ENCODE measurements around the gene LIAS. TPM values are rescaled to one million over a fixed set of nuclear protein-coding genes. Genes with fewer than 3 reads are reported as not detected.
A peak's percentile ranks its signal among the peaks of the same experiment; 100 is the strongest.
"Not testable (repeated sequence)": the region's sequence is repeated elsewhere in the genome, so short reads cannot be mapped to it uniquely, and the experiment has no call there.

The LIAS gene
- total and polyA plus RNA-seq, 2 experiments from 2014 or later: 5.6 to 5.7 TPM

DNA sequence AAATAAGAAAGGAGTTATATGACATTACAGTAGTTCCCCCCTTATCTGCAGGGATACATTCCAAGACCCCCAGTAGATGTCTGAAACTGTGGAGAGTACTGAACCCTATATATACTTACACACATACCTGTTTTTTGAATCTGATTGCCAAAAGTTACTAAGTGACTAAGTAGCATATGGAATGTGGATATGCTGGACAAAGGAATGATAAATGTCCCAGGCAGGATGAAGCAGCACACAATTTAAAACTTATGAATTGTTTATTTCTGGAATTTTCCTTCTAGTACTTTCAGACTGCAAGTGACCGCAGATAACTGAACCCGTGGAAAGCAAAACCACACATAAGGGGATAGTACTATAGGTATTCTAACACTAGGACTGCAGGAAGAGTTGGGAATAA lies 45.7 kb downstream of the LIAS start:
- Histone ChIP-seq H3K27me3 (replicated peaks; ENCODE audit: insufficient read depth) (no peaks in the 10 kb centered on the region), H3K9ac (peak overlapping the region; percentile 1; the same call in 1 of the 2 replicates), H4K20me1 (ENCODE audit: insufficient read depth) (no peaks in the 10 kb centered on the region), H3K4me1 (ENCODE audit: insufficient read depth) (peaks cover 37% of the 10 kb centered on the region), H3K27ac (peak overlapping the region; percentile 94), H3F3A (ENCODE audit: insufficient read depth) (peaks cover 75% of the 10 kb centered on the region), H3K9me3 (ENCODE audit: low read depth) (no peaks in the 10 kb centered on the region), H2AFZ (no peak overlapping the region), H3K4me2 (ENCODE audit: unreplicated experiment) (no peak overlapping the region), H3K36me3 (ENCODE audit: low read depth) (peaks cover 76% of the 10 kb centered on the region), H3K9me2 (ENCODE audit: insufficient read depth) (no peaks in the 10 kb centered on the region), H3K4me3 (no peak overlapping the region), H3K79me2 (ENCODE audit: insufficient read depth) (peaks cover 46% of the 10 kb centered on the region)
- WGBS, 2 experiments (ENCODE audit: low coverage in 1 of 2, low lambda C conversion rate in 2 of 2, missing lambda C conversion rate in 2 of 2): 97 to 98% methylated on average over 2 of the region's 2 CpGs
- in situ Hi-C loops (cut with MboI): no loop called here
- DNase-seq: no peak
- TF ChIP-seq EZH2phosphoT487 (IDR thresholded peaks at IDR 0.05; ENCODE audit: insufficient read depth, low read depth) (no peak), EZH2 (IDR thresholded peaks at IDR 0.05; ENCODE audit: insufficient read depth, poor library complexity, severe bottlenecking) (no peak)

- peak overlapping the region; percentile 94 for H3K27ac ChIP-seq
- H3K36me3 ChIP-seq (ENCODE audit: low read depth): peaks cover 77% of the 10 kb centered on the region
- no peaks in the 10 kb centered on the region for H3K9me3 ChIP-seq (ENCODE audit: low read depth)
- H4K20me1 ChIP-seq (ENCODE audit: insufficient read depth): no peaks in the 10 kb centered on the region
- peaks cover 83% of the 10 kb centered on the region for H3F3A ChIP-seq (ENCODE audit: insufficient read depth)
- in situ Hi-C loops (cut with MboI): no loop called here
- no peak overlapping the region for H3K4me2 ChIP-seq (ENCODE audit: unreplicated experiment)
- no peaks in the 10 kb centered on the region for H3K9me2 ChIP-seq (ENCODE audit: insufficient read depth)
- H2AFZ ChIP-seq: no peak overlapping the region
- WGBS, 2 experiments (ENCODE audit: low coverage in 1 of 2, low lambda C conversion rate in 2 of 2, missing lambda C conversion rate in 2 of 2): 89 to 92% methylated on average over 1 of the region's 1 CpG
- no peak for TF ChIP-seq EZH2 (IDR thresholded peaks at IDR 0.05; ENCODE audit: insufficient read depth, poor library complexity, severe bottlenecking)
- TF ChIP-seq EZH2phosphoT487 (IDR thresholded peaks at IDR 0.05; ENCODE audit: insufficient read depth, low read depth): no peak
- H3K9ac ChIP-seq: no peak overlapping the region
- H3K27me3 ChIP-seq (replicated peaks; ENCODE audit: insufficient read depth): no peaks in the 10 kb centered on the region
- no peak overlapping the region for H3K4me3 ChIP-seq
- peak; percentile 53 for DNase-seq
- H3K79me2 ChIP-seq (ENCODE audit: insufficient read depth): peaks cover 53% of the 10 kb centered on the region
- H3K4me1 ChIP-seq (ENCODE audit: insufficient read depth): peaks cover 37% of the 10 kb centered on the region
These were observed 46.7 kb downstream of the LIAS start for GRCh38 chr4:39505581-39505980.

GRCh38 chr4:39510348-39510929 lies 51.6 kb downstream of the LIAS start:
- Histone ChIP-seq H3K27ac (no peak overlapping the region), H3K36me3 (ENCODE audit: low read depth) (peaks cover 84% of the 10 kb centered on the region)

DNA sequence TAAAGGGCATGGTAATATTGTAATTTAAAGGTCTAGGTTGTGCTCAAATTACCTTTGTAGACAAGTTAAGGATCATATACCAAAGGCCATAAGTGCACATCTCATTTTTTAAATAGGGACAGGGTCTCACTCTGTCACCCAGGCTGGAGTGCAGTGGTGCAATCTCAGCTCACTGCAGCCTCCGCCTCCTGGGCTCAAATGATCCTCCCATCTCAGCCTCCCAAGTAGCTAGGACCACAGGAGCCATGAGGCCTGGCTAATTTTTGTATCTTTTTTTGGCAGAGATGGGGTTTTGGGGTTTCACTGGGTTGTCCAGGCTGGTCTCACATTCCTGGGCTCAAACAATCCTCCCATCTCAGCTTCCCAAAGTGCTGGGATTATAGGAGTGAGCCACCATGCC lies 55.4 kb downstream of the LIAS start:
- H3K9me2 ChIP-seq (ENCODE audit: insufficient read depth); H3K9me3 ChIP-seq (ENCODE audit: low read depth); H3K4me1 ChIP-seq (ENCODE audit: insufficient read depth); H3K4me2 ChIP-seq (ENCODE audit: unreplicated experiment); H3K27me3 ChIP-seq (replicated peaks; ENCODE audit: insufficient read depth); in situ Hi-C loops (cut with MboI); H3K4me3 ChIP-seq; H2AFZ ChIP-seq; H4K20me1 ChIP-seq (ENCODE audit: insufficient read depth); DNase-seq; H3K9ac ChIP-seq: not testable (repeated sequence)
- Histone ChIP-seq H3K36me3 (ENCODE audit: low read depth) (peaks cover 76% of the 10 kb centered on the region), H3K27ac (peak overlapping the region; percentile 69; the same call in 1 of the 2 replicates), H3F3A (ENCODE audit: insufficient read depth) (peaks cover 31% of the 10 kb centered on the region), H3K79me2 (ENCODE audit: insufficient read depth) (peaks cover 100% of the 10 kb centered on the region)
- 79 to 100% methylated on average over 1 of the region's 1 CpG for WGBS, 2 experiments (ENCODE audit: low coverage in 1 of 2, low lambda C conversion rate in 2 of 2, missing lambda C conversion rate in 2 of 2)

More at GRCh38 chr4:39510348-39510929, 51.6 kb downstream of the LIAS start:
- no peaks in the 10 kb centered on the region for H3K27me3 ChIP-seq (replicated peaks; ENCODE audit: insufficient read depth)
- TF ChIP-seq EZH2phosphoT487 (IDR thresholded peaks at IDR 0.05; ENCODE audit: insufficient read depth, low read depth) (no peak), EZH2 (IDR thresholded peaks at IDR 0.05; ENCODE audit: insufficient read depth, poor library complexity, severe bottlenecking) (no peak)
- DNase-seq: no peak
- no peak overlapping the region for H3K4me2 ChIP-seq (ENCODE audit: unreplicated experiment)
- H3K9me3 ChIP-seq (ENCODE audit: low read depth): no peaks in the 10 kb centered on the region
- H4K20me1 ChIP-seq (ENCODE audit: insufficient read depth): no peaks in the 10 kb centered on the region
- no peaks in the 10 kb centered on the region for H3K9me2 ChIP-seq (ENCODE audit: insufficient read depth)
- WGBS, 2 experiments (ENCODE audit: low coverage in 1 of 2, low lambda C conversion rate in 2 of 2, missing lambda C conversion rate in 2 of 2): 97 to 99% methylated on average over 5 of the region's 5 CpGs
- H3K9ac ChIP-seq: no peak overlapping the region
- peaks cover 12% of the 10 kb centered on the region for H3K4me1 ChIP-seq (ENCODE audit: insufficient read depth)
- H3F3A ChIP-seq (ENCODE audit: insufficient read depth): peaks cover 62% of the 10 kb centered on the region
- H3K4me3 ChIP-seq: no peak overlapping the region
- no peak overlapping the region for H2AFZ ChIP-seq
- H3K79me2 ChIP-seq (ENCODE audit: insufficient read depth): peaks cover 92% of the 10 kb centered on the region
- in situ Hi-C loops (cut with MboI): no loop called here

All from GM23248 (cell line).